Mononuclear cell (primary cell): ENCODE data around the gene SLC23A1. TPM values are rescaled to one million over a fixed set of nuclear protein-coding genes. Genes with fewer than 3 reads are reported as not detected.

ENCODE experiments used
- H3K27me3 ChIP-seq: 2 replicates; pipeline ENCODE4 v1.6.0; 2011; ENCODE audit warnings: low read length, control low read depth; ENCODE audit not compliant: insufficient read depth
- H3K4me1 ChIP-seq: 2 replicates; pipeline ENCODE4 v1.5.1; 2011; ENCODE audit warnings: mild to moderate bottlenecking, low read length, control low read depth; ENCODE audit not compliant: insufficient read depth
- H3K4me3 ChIP-seq: 2 replicates; pipeline ENCODE4 v1.5.1; 2011; ENCODE audit warnings: mild to moderate bottlenecking, low read length, moderate library complexity
- H3K9me3 ChIP-seq: 2 replicates; pipeline ENCODE4 v1.5.1; 2011; ENCODE audit warnings: low read depth, mild to moderate bottlenecking, control low read depth, low read length
- total RNA-seq: library from RNA; depleted of rRNA; stranded (reverse); fragments of >200 nt; gene quantifications from one replicate; pipeline ENCODE4 v1.2.3, GENCODE V29; 2012

The SLC23A1 gene
- total RNA-seq, 1 donor: not detected

DNA sequence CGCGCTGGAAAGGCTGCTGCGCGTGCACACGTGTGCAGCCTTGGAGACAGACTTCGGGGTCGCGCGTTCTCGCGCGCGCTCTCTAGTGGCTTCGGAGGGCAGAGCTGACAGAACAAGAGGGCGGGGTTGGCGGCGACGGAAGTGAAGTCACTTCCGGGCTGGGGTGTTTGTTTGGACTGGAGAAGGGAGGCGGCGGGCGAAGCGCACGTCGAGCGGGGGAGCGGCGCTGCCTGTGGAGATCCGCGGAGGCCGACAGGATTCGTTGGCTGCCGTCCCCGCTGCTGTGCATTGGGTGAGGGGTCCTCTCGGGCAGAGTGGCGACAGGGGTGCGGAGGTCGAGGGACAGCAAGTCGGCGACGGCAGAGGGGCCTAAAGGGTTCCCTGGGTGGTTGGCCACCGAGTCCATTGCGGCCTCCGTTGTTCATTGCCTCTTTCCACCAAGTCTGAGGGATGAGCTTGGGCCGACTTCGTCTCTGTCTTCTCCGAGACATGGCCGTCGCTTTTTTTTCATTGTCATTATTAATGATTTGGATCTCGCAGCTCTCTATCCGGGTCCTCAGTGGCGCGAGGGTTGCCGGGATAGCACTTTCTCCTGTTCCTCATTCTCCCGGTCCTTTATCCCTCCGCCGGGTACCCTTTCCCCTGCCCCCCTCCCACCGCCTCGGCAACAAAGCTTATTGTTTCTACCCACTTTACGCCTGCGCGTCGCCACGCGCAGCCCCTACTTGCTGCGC is 41.2 kb downstream of the SLC23A1 start, which contains the start of gene PAIP2:
TSS of gene PAIP2 (plus strand) at position 166 of the 734 bp plus-strand sequence. CDS start 21,931 bp downstream, outside the sequence.
- Histone ChIP-seq H3K4me1 (peaks cover 43% of the 10 kb centered on the region), H3K4me3 (peak within 1 kb of the TSS; percentile 97)

DNA sequence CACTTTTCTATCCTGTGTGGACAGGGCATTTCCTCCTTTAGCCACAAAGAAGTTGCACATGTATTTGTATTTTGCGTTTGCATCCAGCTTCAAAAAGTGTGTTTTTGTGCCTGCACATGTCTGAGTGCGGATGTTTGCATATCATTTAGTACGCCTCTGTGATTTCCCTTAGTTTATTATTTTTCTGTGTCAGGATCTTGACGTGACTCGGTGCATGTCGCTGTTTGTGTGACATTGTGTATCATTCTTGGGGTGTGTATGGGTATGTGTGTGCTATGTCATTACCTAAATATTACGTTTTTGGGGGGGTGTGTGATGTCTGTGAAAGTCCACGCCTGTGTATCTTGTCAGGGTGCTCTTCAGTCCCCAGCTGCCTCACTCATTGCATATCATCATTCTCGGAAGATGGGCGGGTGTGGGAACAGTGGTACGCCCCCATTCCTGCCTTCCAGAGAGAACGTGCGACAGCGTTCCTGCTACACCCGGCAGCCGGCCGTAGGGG is 41.9 kb downstream of the SLC23A1 start:
- Histone ChIP-seq H3K9me3 (no peaks in the 10 kb centered on the region), H3K4me3 (peak overlapping the region; percentile 97), H3K4me1 (peaks cover 39% of the 10 kb centered on the region), H3K27me3 (no peaks in the 10 kb centered on the region)

More for the DNA sequence above, 41.2 kb downstream of the SLC23A1 start, which contains the start of gene PAIP2:
- no peaks in the 10 kb centered on the region for H3K9me3 ChIP-seq
- no peaks in the 10 kb centered on the region for H3K27me3 ChIP-seq

DNA sequence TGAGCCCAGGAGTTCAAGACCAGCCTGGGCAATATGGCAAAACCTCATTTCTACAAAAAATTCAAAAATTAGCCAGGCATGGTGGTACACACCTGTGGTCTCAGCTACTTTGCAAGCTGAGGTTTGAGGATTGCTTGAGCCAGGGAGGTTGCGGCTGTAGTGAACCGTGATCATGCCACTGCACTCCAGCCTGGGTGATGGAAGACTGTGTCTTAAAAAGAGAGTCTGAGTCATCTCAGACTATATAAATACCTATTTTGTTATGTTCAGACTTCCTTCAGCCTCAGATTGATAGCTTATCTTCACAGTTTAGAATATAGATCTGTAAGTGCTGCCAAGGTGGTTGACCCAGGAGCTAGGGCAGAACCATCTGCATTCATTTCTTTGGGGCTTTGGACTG is 43.0 kb downstream of the SLC23A1 start:
- Histone ChIP-seq H3K4me3 (no peak overlapping the region), H3K27me3 (no peaks in the 10 kb centered on the region), H3K9me3 (no peaks in the 10 kb centered on the region), H3K4me1 (peaks cover 38% of the 10 kb centered on the region)

DNA sequence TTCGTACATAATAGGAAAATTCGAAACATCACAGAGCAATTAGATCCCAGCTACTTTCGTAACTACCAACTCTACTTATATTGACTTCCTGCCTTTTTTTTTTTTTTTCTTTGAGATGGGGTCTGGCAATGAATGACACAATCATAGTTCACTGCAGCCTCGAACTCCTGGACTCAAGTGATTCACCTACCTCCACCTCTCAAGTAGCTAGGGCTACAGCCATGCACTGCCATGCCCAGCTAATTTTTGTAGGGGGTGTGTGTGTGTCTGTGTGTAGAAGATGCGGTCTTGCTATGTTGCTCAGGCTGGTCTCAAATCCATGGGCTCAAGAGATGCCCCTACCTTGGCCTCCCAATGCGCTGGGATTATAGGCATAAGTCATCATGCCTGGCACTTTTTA is 47.3 kb downstream of the SLC23A1 start:
- Histone ChIP-seq H3K27me3 (no peaks in the 10 kb centered on the region), H3K4me1 (peaks cover 3% of the 10 kb centered on the region), H3K9me3 (no peaks in the 10 kb centered on the region), H3K4me3 (no peak overlapping the region)

Other genes starting within 250 kb of the SLC23A1 start
- gene SIL1, start 184.9 kb downstream of the SLC23A1 start, total RNA-seq: 12.4 TPM
- 691 TPM for gene MATR3, start 89.6 kb downstream of the SLC23A1 start, total RNA-seq
- gene PAIP2, start 41.4 kb downstream of the SLC23A1 start, total RNA-seq: 129 TPM
- 2.9 TPM for gene MZB1, start 6.6 kb upstream of the SLC23A1 start, total RNA-seq
- 0.21 TPM for gene PROB1, start 11.8 kb upstream of the SLC23A1 start, total RNA-seq
- 1.3 TPM for gene SPATA24, start 20.8 kb upstream of the SLC23A1 start, total RNA-seq
- gene DNAJC18, start 56.2 kb upstream of the SLC23A1 start, total RNA-seq: 2.2 TPM
- gene ECSCR, start 79.4 kb upstream of the SLC23A1 start, total RNA-seq: not detected
- not detected for gene SMIM33, start 87.7 kb upstream of the SLC23A1 start, total RNA-seq
- gene STING1, start 99.5 kb upstream of the SLC23A1 start, total RNA-seq: 38.4 TPM
- gene UBE2D2, start 178.0 kb upstream of the SLC23A1 start, total RNA-seq: 81.5 TPM